Esophagus muscularis mucosa (tissue), 4 donors: ENCODE measurements around the gene TPGS2. TPM values are rescaled to one million over a fixed set of nuclear protein-coding genes. Genes with fewer than 3 reads are reported as not detected.

Experiments used
- DNase-seq: peaks from one replicate; pipeline ENCODE4 v3.0.0-alpha.2; 2017; ENCODE audit errors: extremely low spot score
- H3K27ac ChIP-seq, 4 donors: fragments of 200-600 bp; sonication (generic); replicated peaks in 1 of 4; 1 replicate in 3 of 4; 2 replicates in 1 of 4; pipeline ENCODE4 v1.5.1; 2016 to 2019; ENCODE audit warnings: mild to moderate bottlenecking in 1 of 4
- H3K27me3 ChIP-seq, 4 donors: fragments of 200-600 bp; sonication (generic); one replicate each; pipeline versions ENCODE4 v1.5.1 to v1.6.0; 2016 to 2019
- H3K36me3 ChIP-seq, 4 donors: fragments of 200-600 bp; sonication (generic); one replicate each; pipeline ENCODE4 v1.5.1; 2016 to 2019
- H3K4me1 ChIP-seq, 4 donors: fragments of 200-600 bp; sonication (generic); one replicate each; pipeline ENCODE4 v1.5.1; 2016 to 2019
- H3K4me3 ChIP-seq, 4 donors: fragments of 200-600 bp; sonication (generic); 1 replicate in 2 of 4; 2 replicates in 2 of 4; pipeline ENCODE4 v1.5.1; 2016 to 2019; ENCODE audit warnings: mild to moderate bottlenecking in 4 of 4, moderate library complexity in 1 of 4
- H3K9me3 ChIP-seq, 4 donors: fragments of 200-600 bp; sonication (generic); 1 replicate in 3 of 4; 2 replicates in 1 of 4; pipeline ENCODE4 v1.5.1; 2016 to 2019
- CTCF ChIP-seq, 3 experiments: fragments of 200-600 bp in 2 of 3; fragments of 450-650 bp in 1 of 3; sonication (generic) in 2 of 3; IDR thresholded peaks; one replicate each; pipeline ENCODE4 v1.5.1; 2017 to 2019; ENCODE audit warnings: antibody characterized with exemption in 3 of 3, mild to moderate bottlenecking in 2 of 3, moderate library complexity in 1 of 3
- EP300 ChIP-seq: sonication (generic); formaldehyde crosslinking; IDR thresholded peaks from one replicate; pipeline ENCODE4 v1.6.1; 2017; ENCODE audit warnings: antibody characterized with exemption
- POLR2A ChIP-seq: fragments of 450-650 bp; IDR thresholded peaks from one replicate; pipeline ENCODE4 v1.6.1; 2017; ENCODE audit warnings: antibody characterized with exemption, moderate library complexity, mild to moderate bottlenecking, low read depth
- POLR2AphosphoS5 ChIP-seq, 2 donors: sonication (generic); formaldehyde crosslinking; IDR thresholded peaks; one replicate each; pipeline ENCODE4 v1.6.1; 2017; ENCODE audit warnings: antibody characterized with exemption in 2 of 2
- WGBS: methylation state at CpG from one replicate; pipeline ENCODE4 v1.1.5; 2018; 5-methylcytosine and 5-hydroxymethylcytosine counted together
- intact Hi-C: fragments of 100-400 bp; cut with DNase I; formaldehyde crosslinking; loops from one replicate; pipeline ENCODE4 v1.15.1; 2023
- total RNA-seq, 4 donors: library from RNA; depleted of rRNA; stranded (reverse); fragments of >200 nt; gene quantifications; one replicate each; pipeline versions ENCODE4 v1.1.0 to v1.2.1, GENCODE V29; 2016

Gene TPGS2
- total RNA-seq, 4 donors from 2014 or later = 74.3 to 117 (median 91.5) TPM

GRCh38 chr18:36756242-36756641 lies 72.6 kb downstream of the TPGS2 start:
- peaks cover 3 to 39% (median 35%) of the 10 kb centered on the region in 4 donors for H3K4me1 ChIP-seq
- no peaks in the 10 kb centered on the region for H3K27me3 ChIP-seq
- H3K36me3 ChIP-seq = peaks cover 0 to 9% (median 5%) of the 10 kb centered on the region in 4 donors
- no peaks in the 10 kb centered on the region for H3K9me3 ChIP-seq
- intact Hi-C loops = loop anchor here (2.0 to 5.0 kb wide), 2 partner anchors 67 to 459 kb away; partner anchors contain the start of gene FHOD3
- TF ChIP-seq CTCF (IDR thresholded peaks at IDR 0.05) = no peak
- TF ChIP-seq POLR2A = no peak
- TF ChIP-seq EP300 = no peak
- peak in 1 of 2 donors; percentile 8 for TF ChIP-seq POLR2AphosphoS5 (IDR thresholded peaks at IDR 0.05)
- WGBS = 65% methylated on average over 4 of the region's 4 CpGs
- no peak overlapping the region for H3K4me3 ChIP-seq
- H3K27ac ChIP-seq = peak overlapping the region; percentile 30 to 67 (median 50)
- no peak for DNase-seq

- intact Hi-C loops = no loop called here
- H3K4me3 ChIP-seq = no peak overlapping the region
- 57% methylated on average over 3 of the region's 3 CpGs for WGBS
Observed at GRCh38 chr18:36752929-36753865, 75.6 kb downstream of the TPGS2 start.

GRCh38 chr18:36745219-36745975 lies 83.4 kb downstream of the TPGS2 start:
- Histone ChIP-seq H3K36me3 (peaks cover 4 to 65% (median 15%) of the 10 kb centered on the region in 4 donors), H3K9me3 (no peaks in the 10 kb centered on the region), H3K27me3 (no peaks in the 10 kb centered on the region), H3K27ac (no peak overlapping the region), H3K4me3 (no peak overlapping the region), H3K4me1 (no peaks in the 10 kb centered on the region)
- DNase-seq = no peak
- intact Hi-C loops = no loop called here
- TF ChIP-seq POLR2AphosphoS5 (IDR thresholded peaks at IDR 0.05) = no peak
- no peak for TF ChIP-seq CTCF (IDR thresholded peaks at IDR 0.05)
- WGBS = 89% methylated on average over 25 of the region's 25 CpGs

More at GRCh38 chr18:36752929-36753865, 75.6 kb downstream of the TPGS2 start:
- Histone ChIP-seq H3K36me3 (no peaks in the 10 kb centered on the region), H3K27ac (peak overlapping the region in 3 of 4 donors; percentile 32 to 54 (median 39)), H3K27me3 (no peaks in the 10 kb centered on the region), H3K4me1 (peaks cover 3 to 32% (median 26%) of the 10 kb centered on the region in 4 donors), H3K9me3 (no peaks in the 10 kb centered on the region)
- DNase-seq = no peak
- TF ChIP-seq CTCF (IDR thresholded peaks at IDR 0.05) (no peak), EP300 (no peak), POLR2A (no peak)

- no peaks in the 10 kb centered on the region for H3K9me3 ChIP-seq
- DNase-seq = no peak
- WGBS = 81% methylated on average over 6 of the region's 6 CpGs
- peaks cover 4 to 65% (median 15%) of the 10 kb centered on the region in 4 donors for H3K36me3 ChIP-seq
- intact Hi-C loops = no loop called here
- TF ChIP-seq EP300 = no peak
- TF ChIP-seq CTCF (IDR thresholded peaks at IDR 0.05) = no peak
- TF ChIP-seq POLR2AphosphoS5 (IDR thresholded peaks at IDR 0.05) = no peak
- no peak for TF ChIP-seq POLR2A
- H3K27ac ChIP-seq = no peak overlapping the region
- H3K4me3 ChIP-seq = no peak overlapping the region
- no peaks in the 10 kb centered on the region for H3K4me1 ChIP-seq
- no peaks in the 10 kb centered on the region for H3K27me3 ChIP-seq
Observed at GRCh38 chr18:36744261-36744876, 84.4 kb downstream of the TPGS2 start.

Other genes with a start within 250 kb of the TPGS2 start
- gene KIAA1328, start 125 bp upstream of the TPGS2 start, total RNA-seq = 10 to 100 TPM; 12.3 to 16.6 (median 13.1) TPM